Liver (tissue), 3 donors: Measurements from ENCODE around the gene MYRF.

ENCODE experiments used
- ATF3 ChIP-seq: IDR thresholded peaks from 2 replicates; pipeline ENCODE4 v1.6.1; 2016; ENCODE audit warnings: antibody characterized with exemption
- CTCF ChIP-seq: fragments of 150-350 bp; IDR thresholded peaks from 2 replicates; pipeline ENCODE4 v1.5.1; 2017; ENCODE audit warnings: improper control_type of control experiment, low read depth, low read length; ENCODE audit not compliant: missing input control
- EGR1 ChIP-seq, 2 donors: IDR thresholded peaks; 2 replicates each; pipeline ENCODE4 v1.6.1; 2016 to 2018; ENCODE audit warnings: antibody characterized with exemption in 2 of 2, low read depth in 2 of 2
- GABPA ChIP-seq, 2 donors: IDR thresholded peaks in 1 of 2; conservative IDR thresholded peaks in 1 of 2; 2 replicates each; pipeline ENCODE4 v1.6.1; 2016; ENCODE audit warnings: antibody characterized with exemption in 2 of 2, mild to moderate bottlenecking in 1 of 2, moderate library complexity in 1 of 2
- HNF4A ChIP-seq, 2 donors: conservative IDR thresholded peaks; 2 replicates each; pipeline ENCODE4 v1.6.1; 2016; ENCODE audit warnings: antibody characterized with exemption in 2 of 2, mild to moderate bottlenecking in 2 of 2
- JUND ChIP-seq, 2 donors: IDR thresholded peaks; 2 replicates each; pipeline ENCODE4 v1.6.1; 2016; ENCODE audit warnings: antibody characterized with exemption in 2 of 2
- MAX ChIP-seq: IDR thresholded peaks from 2 replicates; pipeline ENCODE4 v1.6.1; 2016; ENCODE audit warnings: antibody characterized with exemption
- RAD21 ChIP-seq, 2 donors: IDR thresholded peaks; 2 replicates each; pipeline ENCODE4 v1.6.1; 2016; ENCODE audit warnings: antibody characterized with exemption in 2 of 2, mild to moderate bottlenecking in 2 of 2
- REST ChIP-seq: IDR thresholded peaks from 2 replicates; pipeline ENCODE4 v1.6.1; 2016; ENCODE audit warnings: antibody characterized with exemption, mild to moderate bottlenecking
- RXRA ChIP-seq, 2 donors: IDR thresholded peaks; 2 replicates each; pipeline ENCODE4 v1.6.1; 2017 to 2018; ENCODE audit warnings: antibody characterized with exemption in 2 of 2, mild to moderate bottlenecking in 1 of 2
- SP1 ChIP-seq: IDR thresholded peaks from 2 replicates; pipeline ENCODE4 v1.6.1; 2018; ENCODE audit warnings: antibody characterized with exemption, mild to moderate bottlenecking
- TAF1 ChIP-seq: conservative IDR thresholded peaks from 2 replicates; pipeline ENCODE4 v1.6.1; 2016; ENCODE audit warnings: antibody characterized with exemption, mild to moderate bottlenecking
- YY1 ChIP-seq: IDR thresholded peaks from 2 replicates; pipeline ENCODE4 v1.6.1; 2016; ENCODE audit warnings: antibody characterized with exemption, mild to moderate bottlenecking
- ZBTB33 ChIP-seq: IDR thresholded peaks from 2 replicates; pipeline ENCODE4 v1.6.1; 2016; ENCODE audit warnings: antibody characterized with exemption
- donor health status: healthy.
- donor health status: healthy.

- TF ChIP-seq REST (no peak), ZBTB33 (no peak), CTCF (peak; percentile 93), TAF1 (no peak), SP1 (no peak), RAD21 (IDR thresholded peaks at IDR 0.05) (peak; percentile 89 to 93), MAX (no peak), GABPA (IDR thresholded peaks at IDR 0.05 in 1 of 2, conservative IDR thresholded peaks at IDR 0.05 in 1 of 2) (no peak), JUND (IDR thresholded peaks at IDR 0.05) (no peak), HNF4A (conservative IDR thresholded peaks at IDR 0.05) (no peak), YY1 (no peak), RXRA (IDR thresholded peaks at IDR 0.05) (no peak), ATF3 (no peak), EGR1 (IDR thresholded peaks at IDR 0.05; ENCODE audit: low read depth in 2 of 2) (no peak)
Measured at GRCh38 chr11:61747192-61747966, 5.1 kb upstream of the MYRF start.
